GM12892 (cell line): Measurements from ENCODE around the gene TM9SF1.

Source experiments
- DNase-seq: peaks from one replicate; pipeline ENCODE4 v3.0.0; 2011; ENCODE audit not compliant: insufficient read length
- FAIRE-seq: peaks from 2 replicates; lab custom pipeline; 2011; peaks lifted over from hg19 to GRCh38; lab: Jason Lieb, UNC
- POLR2A ChIP-seq: IDR thresholded peaks from 2 replicates; pipeline ENCODE4 v1.6.1; 2011; ENCODE audit warnings: low read depth, low read length, control low read depth
- POLR2AphosphoS5 ChIP-seq: IDR thresholded peaks from 2 replicates; pipeline ENCODE4 v1.6.1; 2011; ENCODE audit warnings: low read depth, low read length, control low read depth
- TAF1 ChIP-seq: IDR thresholded peaks from 2 replicates; pipeline ENCODE4 v1.6.1; 2011; ENCODE audit warnings: low read depth, mild to moderate bottlenecking, control low read depth, low read length, borderline replicate concordance

The TM9SF1 gene

DNA sequence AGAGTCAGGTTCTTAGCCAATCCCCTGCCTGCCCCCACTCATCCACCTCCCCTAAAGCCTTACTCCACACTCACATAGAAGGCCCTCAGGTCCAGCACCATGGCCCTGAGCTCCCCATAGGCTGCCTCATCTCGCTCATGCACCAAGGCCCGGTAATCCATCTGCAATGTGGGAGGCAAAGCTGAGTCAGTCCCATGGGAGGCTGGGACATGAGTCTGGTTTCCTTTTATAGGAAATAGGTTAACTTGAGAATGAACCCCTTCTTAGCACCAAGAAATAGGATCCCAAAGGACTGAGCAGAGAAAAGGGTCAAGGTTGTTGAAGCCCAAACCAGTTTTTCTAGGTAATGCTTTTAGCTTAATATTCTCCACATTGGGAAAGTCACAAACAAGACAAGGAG lies 51.7 kb downstream of the TM9SF1 start:
- TF ChIP-seq TAF1, result no peak
- no peak for TF ChIP-seq POLR2AphosphoS5
- FAIRE-seq, result no peak
- no peak for DNase-seq

DNA sequence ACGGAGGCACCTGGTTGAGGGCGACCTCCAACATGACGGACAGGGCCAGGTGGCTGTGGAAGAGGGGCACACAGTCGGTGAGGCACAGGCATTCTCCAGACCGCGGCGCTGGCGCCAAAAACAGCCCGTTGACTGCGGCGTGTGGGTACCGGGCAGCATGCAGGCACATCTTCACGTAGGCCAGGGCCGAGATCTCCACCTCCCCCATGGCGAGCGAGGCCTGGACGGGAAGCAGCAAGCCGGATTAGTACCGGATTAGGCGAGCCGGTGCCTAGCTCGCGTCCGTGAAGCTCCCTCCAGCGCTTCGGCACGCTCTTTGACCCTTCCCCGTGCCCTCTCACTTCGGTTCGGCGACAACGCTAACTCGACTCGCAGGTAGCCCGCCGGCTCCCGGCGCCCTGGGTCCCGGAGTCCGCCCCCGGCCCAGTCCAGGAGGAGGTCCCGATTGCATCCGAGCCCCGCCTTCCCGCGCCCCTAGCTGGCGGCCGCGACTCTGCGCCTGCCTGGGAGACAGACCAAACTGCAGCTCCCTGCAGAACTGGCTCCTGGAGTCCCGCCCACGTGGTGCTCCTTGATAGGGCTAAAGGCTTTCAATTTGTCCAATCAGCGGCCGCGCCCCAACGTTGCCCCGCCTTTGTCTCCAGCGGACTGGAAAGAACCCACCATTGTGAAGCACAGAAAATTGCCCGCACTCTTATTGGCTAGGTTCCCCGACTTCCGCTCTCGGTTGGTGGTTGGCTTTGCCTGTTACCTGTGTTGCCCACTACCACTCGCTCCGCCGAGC lies 54.0 kb downstream of the TM9SF1 start, which contains the start of gene EMC9:
Gene EMC9 (minus strand): TSS at position 495 of the 784 bp plus-strand sequence. CDS start 287 bp downstream, at position 208.
- FAIRE-seq (peak; percentile 95), DNase-seq (peak; percentile 96)
- TF ChIP-seq POLR2A, result peak; percentile 90
- TF ChIP-seq TAF1, result peak; percentile 82; the same call in 1 of the 2 replicates
- TF ChIP-seq POLR2AphosphoS5, result peak; percentile 86

DNA sequence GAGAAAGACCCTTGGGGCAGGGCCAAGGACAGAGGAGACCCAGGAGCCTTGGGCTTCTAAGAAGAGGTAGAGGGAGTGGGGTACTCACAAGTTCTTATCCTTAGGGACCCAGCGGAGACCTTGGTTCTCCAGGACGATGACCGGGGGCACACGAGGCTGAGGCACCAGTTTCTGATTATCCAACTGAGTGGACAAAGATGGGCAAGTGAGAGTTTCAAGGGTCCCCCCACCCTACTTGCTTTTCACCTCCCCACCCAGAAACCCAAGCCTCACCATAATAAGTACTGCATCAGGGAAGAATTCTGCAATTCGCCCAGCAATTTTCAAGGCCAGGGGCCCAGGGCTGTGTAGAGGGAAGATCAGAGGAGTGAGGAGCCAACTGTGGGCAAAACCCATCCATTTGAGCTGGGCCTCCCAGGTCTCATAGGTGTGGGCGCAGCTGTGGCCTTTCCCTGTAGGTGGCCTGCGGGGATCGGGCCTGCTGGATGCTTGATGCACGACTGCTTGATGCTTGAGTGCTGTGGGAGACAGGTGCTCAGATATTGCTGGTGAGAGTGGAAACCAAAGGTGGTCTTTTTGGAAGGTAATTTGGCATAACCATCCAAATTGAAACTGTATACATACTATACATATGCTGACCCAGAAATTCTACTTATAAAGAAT lies 55.8 kb downstream of the TM9SF1 start:
- DNase-seq (no peak), FAIRE-seq (no peak)
- peak; percentile 32; the same call in 1 of the 2 replicates for TF ChIP-seq POLR2A
- TF ChIP-seq TAF1, result no peak
- peak; percentile 51; the same call in 1 of the 2 replicates for TF ChIP-seq POLR2AphosphoS5
